ENCODE measurements around the gene MORN5.

GRCh38 chr9:122226758-122227574 is 67.3 kb downstream of the MORN5 start:
- no peak for TF ChIP-seq EZH2 (IDR thresholded peaks at IDR 0.05; ENCODE audit: insufficient read depth, poor library complexity, severe bottlenecking)
- no peak for TF ChIP-seq EZH2phosphoT487 (IDR thresholded peaks at IDR 0.05; ENCODE audit: insufficient read depth, low read depth)

Measured in GM23248 (cell line).